Activated CD4-positive, alpha-beta T cell treated with anti-CD3 and anti-CD28 coated beads for 48 hours (primary cell): ENCODE data around the gene TDRD3.

ENCODE experiments used
- DNase-seq: peaks from one replicate; pipeline ENCODE4 v3.0.0-alpha.2; 2020

The TDRD3 gene

GRCh38 chr13:60463787-60464186 lies 66.8 kb downstream of the TDRD3 start:
- DNase-seq, result no peak

GRCh38 chr13:60467098-60467497 lies 70.1 kb downstream of the TDRD3 start:
- DNase-seq, result no peak

GRCh38 chr13:60479273-60479672 lies 82.3 kb downstream of the TDRD3 start:
- DNase-seq, result no peak

GRCh38 chr13:60482012-60482411 lies 85.0 kb downstream of the TDRD3 start:
- DNase-seq, result no peak

GRCh38 chr13:60484865-60485264 lies 87.8 kb downstream of the TDRD3 start:
- no peak for DNase-seq

GRCh38 chr13:60491531-60491930 lies 94.5 kb downstream of the TDRD3 start:
- no peak for DNase-seq

- DNase-seq, result no peak
These were observed 95.2 kb downstream of the TDRD3 start for GRCh38 chr13:60492187-60492586.

GRCh38 chr13:60494296-60494695 lies 97.3 kb downstream of the TDRD3 start:
- DNase-seq, result no peak

GRCh38 chr13:60501236-60501635 lies 104.2 kb downstream of the TDRD3 start:
- DNase-seq, result no peak

GRCh38 chr13:60509601-60510386 lies 112.8 kb downstream of the TDRD3 start:
- no peak for DNase-seq

GRCh38 chr13:60511637-60512036 lies 114.6 kb downstream of the TDRD3 start:
- DNase-seq, result no peak

GRCh38 chr13:60514891-60515290 lies 117.9 kb downstream of the TDRD3 start:
- DNase-seq, result no peak

GRCh38 chr13:60519496-60519895 lies 122.5 kb downstream of the TDRD3 start:
- no peak for DNase-seq

GRCh38 chr13:60520902-60521569 lies 124.0 kb downstream of the TDRD3 start:
- DNase-seq, result no peak

- DNase-seq, result no peak
These were observed 141.5 kb downstream of the TDRD3 start for GRCh38 chr13:60538566-60538965.

GRCh38 chr13:60540276-60540675 lies 143.3 kb downstream of the TDRD3 start:
- no peak for DNase-seq

- DNase-seq, result no peak
These were observed 165.2 kb downstream of the TDRD3 start for GRCh38 chr13:60562096-60562780.

- DNase-seq, result no peak
These were observed 174.6 kb downstream of the TDRD3 start for GRCh38 chr13:60571571-60571970.

- no peak for DNase-seq
These were observed 175.2 kb downstream of the TDRD3 start for GRCh38 chr13:60572003-60572798.

GRCh38 chr13:60572855-60573254 lies 175.8 kb downstream of the TDRD3 start:
- no peak for DNase-seq

- DNase-seq, result no peak
These were observed 177.7 kb downstream of the TDRD3 start for GRCh38 chr13:60574735-60575134.

- no peak for DNase-seq
These were observed 178.1 kb downstream of the TDRD3 start for GRCh38 chr13:60575142-60575541.

GRCh38 chr13:60577761-60578160 lies 180.7 kb downstream of the TDRD3 start:
- no peak for DNase-seq
